H9 (cell line): Measurements from ENCODE around the gene VPS13A. TPM values are rescaled to one million over a fixed set of nuclear protein-coding genes. Genes with fewer than 3 reads are reported as not detected.

Experiments used
- DNase-seq: peaks from one replicate; pipeline ENCODE4 v3.0.0-alpha.2; 2017
- H2AFZ ChIP-seq: one replicate; pipeline ENCODE4 v1.6.1; 2013; ENCODE audit warnings: mild to moderate bottlenecking, low read length, control low read depth, moderate library complexity
- H2AK5ac ChIP-seq: 2 replicates; pipeline ENCODE4 v1.6.1; 2013; ENCODE audit warnings: low read length, control low read depth, mixed read lengths; ENCODE audit not compliant: insufficient read length
- H2BK120ac ChIP-seq: one replicate; pipeline ENCODE4 v1.6.1; 2013; ENCODE audit warnings: low read depth, mild to moderate bottlenecking, low read length, control low read depth, inconsistent platforms; ENCODE audit not compliant: poor library complexity, severe bottlenecking
- H2BK12ac ChIP-seq: 2 replicates; pipeline ENCODE4 v1.6.1; 2013; ENCODE audit warnings: low read length, control low read depth, mixed read lengths, low read depth; ENCODE audit not compliant: insufficient read length
- H2BK15ac ChIP-seq: 2 replicates; pipeline ENCODE4 v1.6.1; 2013; ENCODE audit warnings: low read depth, low read length, control low read depth
- H2BK20ac ChIP-seq: one replicate; pipeline ENCODE4 v1.6.1; 2013; ENCODE audit warnings: low read depth, mild to moderate bottlenecking, low read length, control low read depth, inconsistent platforms; ENCODE audit not compliant: poor library complexity, severe bottlenecking
- H2BK5ac ChIP-seq: 2 replicates; pipeline ENCODE4 v1.6.1; 2013; ENCODE audit warnings: low read length, control low read depth, mixed read lengths; ENCODE audit not compliant: insufficient read length
- H3K14ac ChIP-seq: 2 replicates; pipeline ENCODE4 v1.6.1; 2013; ENCODE audit warnings: low read length, control low read depth; ENCODE audit not compliant: insufficient read depth
- H3K18ac ChIP-seq: 2 replicates; pipeline ENCODE4 v1.6.1; 2013; ENCODE audit warnings: low read depth, mild to moderate bottlenecking, mixed read lengths, low read length, control low read depth; ENCODE audit not compliant: insufficient read length
- H3K23ac ChIP-seq: 2 replicates; pipeline ENCODE4 v1.6.1; 2013; ENCODE audit warnings: low read length, control low read depth, mixed read lengths, low read depth; ENCODE audit not compliant: insufficient read length
- H3K23me2 ChIP-seq: 2 replicates; pipeline ENCODE4 v1.6.1; 2013; ENCODE audit warnings: low read depth, mild to moderate bottlenecking, mixed read lengths, low read length, control low read depth; ENCODE audit not compliant: insufficient read length, poor library complexity, severe bottlenecking
- H3K27ac ChIP-seq: 2 replicates; pipeline ENCODE4 v1.5.1; 2013; ENCODE audit warnings: low read length, control low read depth, mixed read lengths, low read depth; ENCODE audit not compliant: insufficient read length
- H3K27me3 ChIP-seq: 2 replicates; pipeline ENCODE4 v1.6.1; 2013; ENCODE audit warnings: low read length, control low read depth, inconsistent platforms; ENCODE audit not compliant: insufficient read depth
- H3K4ac ChIP-seq: 2 replicates; pipeline ENCODE4 v1.6.1; 2013; ENCODE audit warnings: low read depth, mild to moderate bottlenecking, control low read depth, inconsistent platforms, low read length, moderate library complexity
- H3K4me1 ChIP-seq: 2 replicates; pipeline ENCODE4 v1.6.1; 2013; ENCODE audit warnings: low read length, control low read depth, inconsistent platforms; ENCODE audit not compliant: insufficient read depth
- H3K4me2 ChIP-seq: 2 replicates; pipeline ENCODE4 v1.6.1; 2013; ENCODE audit warnings: low read length, control low read depth, mixed read lengths; ENCODE audit not compliant: insufficient read length, insufficient read depth
- H3K56ac ChIP-seq: 2 replicates; pipeline ENCODE4 v1.6.1; 2013; ENCODE audit warnings: low read depth, mild to moderate bottlenecking, mixed read lengths, low read length, control low read depth; ENCODE audit not compliant: insufficient read length
- H3K79me1 ChIP-seq: 2 replicates; pipeline ENCODE4 v1.6.1; 2013; ENCODE audit warnings: low read depth, mild to moderate bottlenecking, moderate library complexity, low read length, control low read depth, inconsistent platforms; ENCODE audit not compliant: insufficient read depth, poor library complexity, severe bottlenecking
- H3K79me2 ChIP-seq: 2 replicates; pipeline ENCODE4 v1.6.1; 2013; ENCODE audit warnings: low read length, control low read depth, inconsistent platforms; ENCODE audit not compliant: insufficient read depth
- H3K9ac ChIP-seq: 2 replicates; pipeline ENCODE4 v1.6.1; 2013; ENCODE audit warnings: low read length, control low read depth, mixed read lengths; ENCODE audit not compliant: insufficient read length; ENCODE audit errors: extremely low read depth
- H3K9me3 ChIP-seq: one replicate; pipeline ENCODE4 v1.6.1; 2013; ENCODE audit warnings: low read depth, low read length, inconsistent platforms; ENCODE audit not compliant: control insufficient read depth
- H3T11ph ChIP-seq: one replicate; pipeline ENCODE4 v1.6.1; 2013; ENCODE audit warnings: mild to moderate bottlenecking, low read length, control low read depth, inconsistent platforms
- H4K20me1 ChIP-seq: one replicate; pipeline ENCODE4 v1.6.1; 2013; ENCODE audit not compliant: control insufficient read depth, insufficient read length, insufficient read depth
- H4K5ac ChIP-seq: 2 replicates; pipeline ENCODE4 v1.6.1; 2013; ENCODE audit warnings: low read depth, mild to moderate bottlenecking, mixed read lengths, low read length, control low read depth; ENCODE audit not compliant: insufficient read length
- H4K8ac ChIP-seq: replicated peaks from 2 replicates; pipeline ENCODE4 v1.6.1; 2013; ENCODE audit warnings: low read length, control low read depth, mixed read lengths, low read depth; ENCODE audit not compliant: insufficient read length
- H4K91ac ChIP-seq: 2 replicates; pipeline ENCODE4 v1.6.1; 2013; ENCODE audit warnings: low read depth, mild to moderate bottlenecking, moderate library complexity, mixed read lengths, low read length, control low read depth; ENCODE audit not compliant: insufficient read length
- H3K27ac Mint-ChIP-seq, 3 experiments: 2 replicates in 2 of 3; 3 replicates in 1 of 3; pipeline ENCODE4 v1.8.0; 2020 to 2021; ENCODE audit warnings: mixed read lengths in 3 of 3, mild to moderate bottlenecking in 1 of 3, moderate library complexity in 1 of 3
- H3K27me3 Mint-ChIP-seq: 2 replicates; pipeline ENCODE4 v1.8.0; 2021; ENCODE audit warnings: low read depth, mild to moderate bottlenecking, moderate library complexity, mixed read lengths
- H3K36me3 Mint-ChIP-seq, 3 experiments: 2 replicates in 2 of 3; 3 replicates in 1 of 3; pipeline ENCODE4 v1.8.0; 2020 to 2021; ENCODE audit warnings: low read depth in 3 of 3, mixed read lengths in 3 of 3; ENCODE audit not compliant: insufficient read depth in 1 of 3
- H3K4me1 Mint-ChIP-seq, 2 experiments: 2 replicates each; pipeline ENCODE4 v1.8.0; 2020; ENCODE audit warnings: mixed read lengths in 2 of 2
- H3K4me3 Mint-ChIP-seq, 2 experiments: 2 replicates in 1 of 2; 3 replicates in 1 of 2; pipeline ENCODE4 v1.8.0; 2020 to 2021; ENCODE audit warnings: mild to moderate bottlenecking in 2 of 2, mixed read lengths in 2 of 2, moderate library complexity in 1 of 2
- H3K9me3 Mint-ChIP-seq, 2 experiments: 2 replicates in 1 of 2; 3 replicates in 1 of 2; pipeline ENCODE4 v1.8.0; 2020; ENCODE audit warnings: mild to moderate bottlenecking in 2 of 2, mixed read lengths in 2 of 2, moderate library complexity in 1 of 2
- WGBS: extraction: QIAGEN DNeasy Blood & Tissue Kit; methylation state at CpG from one replicate; pipeline ENCODE4 v1.1.7; 2013; ENCODE audit warnings: missing lambda C conversion rate, low lambda C conversion rate, mixed read lengths; ENCODE audit not compliant: insufficient read length; ENCODE audit errors: extremely low coverage; 5-methylcytosine and 5-hydroxymethylcytosine counted together
- total RNA-seq: library from RNA; stranded (reverse); gene quantifications from 2 replicates; pipeline ENCODE4 v1.2.1, GENCODE V29; 2021
- TF ChIP-seq, protein P1 (sequence below): fragments of 200-600 bp; sonication (generic); conservative IDR thresholded peaks from 3 replicates; pipeline ENCODE4 v1.8.0; 2021; ENCODE audit warnings: antibody characterized with exemption, mild to moderate bottlenecking

Gene VPS13A
- total RNA-seq, 1 experiment from 2014 or later, result 34.0 TPM

DNA sequence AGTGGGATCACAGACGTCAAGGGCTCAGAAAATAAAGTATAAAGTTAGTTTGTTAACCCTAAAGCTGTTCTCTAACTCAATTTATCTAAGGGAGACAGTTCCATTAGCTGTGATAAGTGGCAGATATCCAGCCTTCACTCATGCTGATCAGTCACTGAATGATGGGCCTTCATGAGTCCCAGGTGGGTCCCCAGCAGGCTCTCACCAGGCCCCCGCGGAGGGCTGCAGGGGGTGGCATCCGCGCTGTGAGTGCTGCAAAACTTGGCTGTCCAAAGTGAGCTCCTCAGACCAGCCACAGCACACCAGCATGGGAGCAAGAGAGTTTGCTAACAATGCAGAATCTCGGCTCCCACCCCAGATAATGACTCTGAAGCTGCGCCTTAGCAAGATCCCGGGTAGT, 283.6 kb downstream of the VPS13A start:
- H3T11ph ChIP-seq, result no peak overlapping the region
- no peaks in the 10 kb centered on the region for H3K23me2 ChIP-seq
- no peak overlapping the region for H2BK20ac ChIP-seq
- no peak overlapping the region for H2BK15ac ChIP-seq
- H2BK12ac ChIP-seq, result no peak overlapping the region
- no peaks in the 10 kb centered on the region for H3K9me3 ChIP-seq
- no peak overlapping the region for H2AK5ac ChIP-seq
- Mint-ChIP-seq H3K27ac (no peak overlapping the region), H3K4me3 (no peak overlapping the region), H3K9me3 (peaks cover 0 to 2% of the 10 kb centered on the region in 2 experiments; a peak in 1 of 5 replicates), H3K4me1 (peaks cover 31 to 39% of the 10 kb centered on the region in 2 experiments), H3K27me3 (no peaks in the 10 kb centered on the region; the same call in 1 of the 2 replicates), H3K36me3 (no peaks in the 10 kb centered on the region)
- H4K5ac ChIP-seq, result no peak overlapping the region
- no peaks in the 10 kb centered on the region; the same call in 1 of the 2 replicates for H3K4me1 ChIP-seq
- H3K4me2 ChIP-seq, result no peak overlapping the region
- H2AFZ ChIP-seq, result no peak overlapping the region
- H4K91ac ChIP-seq, result no peak overlapping the region
- no peak overlapping the region for H2BK120ac ChIP-seq
- no peaks in the 10 kb centered on the region for H3K79me1 ChIP-seq
- whole genome bisulfite sequencing, result no CpG with 5 or more reads among the region's 8 CpGs
- H4K20me1 ChIP-seq, result no peaks in the 10 kb centered on the region
- H3K14ac ChIP-seq, result no peak overlapping the region
- no peak overlapping the region for H2BK5ac ChIP-seq
- H3K79me2 ChIP-seq, result no peaks in the 10 kb centered on the region
- no peaks in the 10 kb centered on the region for H3K27me3 ChIP-seq
- H4K8ac ChIP-seq, result no peak overlapping the region
- H3K4ac ChIP-seq, result no peak overlapping the region
- H3K27ac ChIP-seq, result no peak overlapping the region
- H3K23ac ChIP-seq, result no peak overlapping the region
- DNase-seq, result no peak
- H3K9ac ChIP-seq, result no peak overlapping the region
- no peak overlapping the region for H3K18ac ChIP-seq
- TF ChIP-seq, protein P1, sequence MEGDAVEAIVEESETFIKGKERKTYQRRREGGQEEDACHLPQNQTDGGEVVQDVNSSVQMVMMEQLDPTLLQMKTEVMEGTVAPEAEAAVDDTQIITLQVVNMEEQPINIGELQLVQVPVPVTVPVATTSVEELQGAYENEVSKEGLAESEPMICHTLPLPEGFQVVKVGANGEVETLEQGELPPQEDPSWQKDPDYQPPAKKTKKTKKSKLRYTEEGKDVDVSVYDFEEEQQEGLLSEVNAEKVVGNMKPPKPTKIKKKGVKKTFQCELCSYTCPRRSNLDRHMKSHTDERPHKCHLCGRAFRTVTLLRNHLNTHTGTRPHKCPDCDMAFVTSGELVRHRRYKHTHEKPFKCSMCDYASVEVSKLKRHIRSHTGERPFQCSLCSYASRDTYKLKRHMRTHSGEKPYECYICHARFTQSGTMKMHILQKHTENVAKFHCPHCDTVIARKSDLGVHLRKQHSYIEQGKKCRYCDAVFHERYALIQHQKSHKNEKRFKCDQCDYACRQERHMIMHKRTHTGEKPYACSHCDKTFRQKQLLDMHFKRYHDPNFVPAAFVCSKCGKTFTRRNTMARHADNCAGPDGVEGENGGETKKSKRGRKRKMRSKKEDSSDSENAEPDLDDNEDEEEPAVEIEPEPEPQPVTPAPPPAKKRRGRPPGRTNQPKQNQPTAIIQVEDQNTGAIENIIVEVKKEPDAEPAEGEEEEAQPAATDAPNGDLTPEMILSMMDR, result no peak
- H3K56ac ChIP-seq, result no peak overlapping the region
